ENCODE results near the gene PPM1E. TPM values are rescaled to one million over a fixed set of nuclear protein-coding genes. Genes with fewer than 3 reads are reported as not detected.

Gene PPM1E
- total and polyA plus RNA-seq, 4 donors = 0.08 to 1.3 (median 0.66) TPM

DNA sequence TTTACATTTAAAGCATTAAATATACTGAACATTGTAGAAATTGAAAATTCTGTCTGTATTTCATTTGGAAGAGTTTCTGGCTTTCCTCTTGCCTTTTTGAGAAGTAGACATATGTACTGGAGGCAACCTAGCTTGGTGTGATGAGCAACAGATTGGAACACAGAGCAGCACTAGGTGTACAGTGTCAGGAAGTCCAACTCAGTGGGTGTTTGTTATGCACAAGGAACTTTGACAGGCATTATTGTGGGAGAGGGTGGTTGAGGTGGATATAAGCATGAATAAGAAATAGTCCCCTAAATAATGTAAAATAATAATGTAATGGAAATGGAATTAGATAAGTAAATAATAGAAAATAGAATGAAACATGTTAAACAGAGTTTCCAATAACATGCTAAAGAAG lies 58.1 kb downstream of the PPM1E start:
- no peaks in the 10 kb centered on the region for H3K36me3 ChIP-seq (ENCODE audit: control insufficient read depth in 4 of 4, insufficient read depth in 4 of 4, low read length in 4 of 4)
- no peaks in the 10 kb centered on the region for H3K4me1 ChIP-seq (ENCODE audit: control insufficient read depth in 5 of 5, insufficient read depth in 5 of 5, low read length in 5 of 5)
- TF ChIP-seq CTCF (IDR thresholded peaks at IDR 0.05; ENCODE audit: control extremely low read depth, extremely low read depth) = no peak
- H3K9me3 ChIP-seq (ENCODE audit: control insufficient read depth in 4 of 4, insufficient read depth in 3 of 4, low read length in 3 of 4) = no peaks in the 10 kb centered on the region
- no peak overlapping the region for H3K9ac ChIP-seq (ENCODE audit: insufficient read depth in 1 of 2, low read length in 2 of 2)
- H3K27me3 ChIP-seq (ENCODE audit: control insufficient read depth in 3 of 3, insufficient read depth in 3 of 3, low read length in 2 of 3) = peaks cover 0 to 2% (median 0%) of the 10 kb centered on the region in 3 donors
- H3K27ac ChIP-seq (ENCODE audit: low read depth in 1 of 2, low read length in 1 of 2) = no peak overlapping the region
- ATAC-seq (ENCODE audit: insufficient read depth, low FRiP score) = no peak
- no peak overlapping the region for H3K4me3 ChIP-seq
- no peak for DNase-seq

DNA sequence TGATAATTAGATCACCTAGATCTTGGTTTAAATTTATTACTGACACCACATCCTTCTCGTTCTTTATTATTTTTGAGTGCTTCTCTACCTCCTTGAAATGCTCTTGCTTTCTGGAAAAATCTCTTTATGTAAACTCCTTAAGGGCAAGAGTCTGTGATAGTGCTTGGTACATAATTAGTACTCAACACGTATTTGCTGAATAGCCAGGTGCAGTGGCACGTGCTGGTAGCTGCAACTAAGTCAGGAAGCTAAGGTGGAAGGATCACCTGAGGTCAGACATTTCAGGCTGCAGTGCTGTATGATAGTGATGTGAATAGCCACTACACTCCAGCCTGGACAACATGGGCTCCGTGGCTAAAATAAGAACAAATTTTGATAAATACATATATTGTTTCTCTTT lies 63.0 kb downstream of the PPM1E start:
- no peak for ATAC-seq (ENCODE audit: insufficient read depth, low FRiP score)
- DNase-seq = peak in 1 of 3 donors; percentile 3
- no peak for TF ChIP-seq CTCF (IDR thresholded peaks at IDR 0.05; ENCODE audit: control extremely low read depth, extremely low read depth)

GRCh38 chr17:58822148-58823050 lies 66.7 kb downstream of the PPM1E start:
- Histone ChIP-seq H3K9me3 (ENCODE audit: control insufficient read depth in 4 of 4, insufficient read depth in 3 of 4, low read length in 3 of 4) (no peaks in the 10 kb centered on the region), H3K36me3 (ENCODE audit: control insufficient read depth in 4 of 4, insufficient read depth in 4 of 4, low read length in 4 of 4) (no peaks in the 10 kb centered on the region), H3K4me3 (no peak overlapping the region), H3K4me1 (ENCODE audit: control insufficient read depth in 5 of 5, insufficient read depth in 5 of 5, low read length in 5 of 5) (no peaks in the 10 kb centered on the region), H3K27me3 (ENCODE audit: control insufficient read depth in 3 of 3, insufficient read depth in 3 of 3, low read length in 2 of 3) (peaks cover 0 to 2% (median 0%) of the 10 kb centered on the region in 3 donors), H3K27ac (ENCODE audit: low read depth in 1 of 2, low read length in 1 of 2) (no peak overlapping the region), H3K9ac (ENCODE audit: insufficient read depth in 1 of 2, low read length in 2 of 2) (no peak overlapping the region)
- no peak for TF ChIP-seq CTCF (IDR thresholded peaks at IDR 0.05; ENCODE audit: control extremely low read depth, extremely low read depth)
- no peak for ATAC-seq (ENCODE audit: insufficient read depth, low FRiP score)
- DNase-seq = peak in 2 of 3 donors; percentile 3 to 30
- WGBS, 2 donors = 55 to 72% methylated on average over 6 of the region's 6 CpGs

More for the DNA sequence above, 63.0 kb downstream of the PPM1E start:
- Histone ChIP-seq H3K36me3 (ENCODE audit: control insufficient read depth in 4 of 4, insufficient read depth in 4 of 4, low read length in 4 of 4) (no peaks in the 10 kb centered on the region), H3K4me3 (no peak overlapping the region), H3K9me3 (ENCODE audit: control insufficient read depth in 4 of 4, insufficient read depth in 3 of 4, low read length in 3 of 4) (no peaks in the 10 kb centered on the region), H3K27ac (ENCODE audit: low read depth in 1 of 2, low read length in 1 of 2) (no peak overlapping the region), H3K4me1 (ENCODE audit: control insufficient read depth in 5 of 5, insufficient read depth in 5 of 5, low read length in 5 of 5) (no peaks in the 10 kb centered on the region), H3K9ac (ENCODE audit: insufficient read depth in 1 of 2, low read length in 2 of 2) (no peak overlapping the region), H3K27me3 (ENCODE audit: control insufficient read depth in 3 of 3, insufficient read depth in 3 of 3, low read length in 2 of 3) (peaks cover 0 to 2% (median 0%) of the 10 kb centered on the region in 3 donors)
- 67 to 85% methylated on average over 4 of the region's 4 CpGs for WGBS, 2 donors

Data from lung (tissue), 12 donors.